Body of pancreas (tissue), 4 donors: ENCODE results near the gene CYP46A1. TPM values are rescaled to one million over a fixed set of nuclear protein-coding genes. Genes with fewer than 3 reads are reported as not detected.

Source experiments
- ATAC-seq: fragments of 150-250 bp; one replicate; pipeline ENCODE4 v1.9.1; 2016
- DNase-seq, 4 donors: peaks; one replicate each; pipeline ENCODE4 v3.0.0-alpha.2; 2019
- H3K27ac ChIP-seq, 4 donors: fragments of 200-600 bp; sonication (generic); 1 replicate in 3 of 4; 2 replicates in 1 of 4; pipeline versions ENCODE4 v1.5.1 to v1.6.1; 2016 to 2019; ENCODE audit warnings: mild to moderate bottlenecking in 1 of 4, mixed read lengths in 1 of 4, moderate library complexity in 1 of 4
- H3K27me3 ChIP-seq, 2 donors: fragments of 200-600 bp; sonication (generic); one replicate each; pipeline ENCODE4 v1.6.0; 2016; ENCODE audit warnings: mild to moderate bottlenecking in 1 of 2
- H3K36me3 ChIP-seq, 2 donors: fragments of 200-600 bp; sonication (generic); replicated peaks in 1 of 2; 2 replicates each; pipeline ENCODE4 v1.5.1; 2016; ENCODE audit warnings: low read depth in 2 of 2; ENCODE audit not compliant: insufficient read depth in 1 of 2
- H3K4me1 ChIP-seq: fragments of 200-600 bp; sonication (generic); one replicate; pipeline ENCODE4 v1.6.0; 2016
- H3K4me3 ChIP-seq, 2 donors: fragments of 200-600 bp; sonication (generic); 1 replicate in 1 of 2; 2 replicates in 1 of 2; pipeline ENCODE4 v1.5.1; 2016 to 2019
- H3K9me3 ChIP-seq, 3 donors: fragments of 200-600 bp; sonication (generic); 1 replicate in 2 of 3; 2 replicates in 1 of 3; pipeline ENCODE4 v1.5.1; 2016
- CTCF ChIP-seq, 7 experiments: fragments of 450-650 bp in 4 of 7; fragments of 200-600 bp in 3 of 7; sonication (generic) in 3 of 7; IDR thresholded peaks; one replicate each; pipeline ENCODE4 v1.5.1; 2016 to 2019; ENCODE audit warnings: antibody characterized with exemption in 7 of 7
- POLR2A ChIP-seq, 3 donors: fragments of 450-650 bp; IDR thresholded peaks; one replicate each; pipeline ENCODE4 v1.6.1; 2016; ENCODE audit warnings: antibody characterized with exemption in 3 of 3, mild to moderate bottlenecking in 2 of 3
- WGBS, 2 donors: methylation state at CpG; one replicate each; pipeline ENCODE4 v1.1.5; 2017; 5-methylcytosine and 5-hydroxymethylcytosine counted together
- intact Hi-C: fragments of 100-400 bp; cut with DNase I; formaldehyde crosslinking; loops from one replicate; pipeline ENCODE4 v1.15.1; 2023
- total RNA-seq, 2 donors: library from RNA; depleted of rRNA; stranded (reverse); fragments of >200 nt; gene quantifications; one replicate each; pipeline ENCODE4 v1.1.0, GENCODE V29; 2016

CYP46A1 gene
- total RNA-seq, 2 donors from 2014 or later: 1.3 to 4.9 TPM

- ATAC-seq: no peak
- TF ChIP-seq POLR2A (IDR thresholded peaks at IDR 0.05) (no peak), CTCF (IDR thresholded peaks at IDR 0.05) (no peak)
- Histone ChIP-seq H3K9me3 (no peaks in the 10 kb centered on the region), H3K36me3 (no peaks in the 10 kb centered on the region), H3K4me3 (no peak overlapping the region), H3K27ac (no peak overlapping the region), H3K27me3 (no peaks in the 10 kb centered on the region), H3K4me1 (peaks cover 35% of the 10 kb centered on the region)
- DNase-seq: no peak
- WGBS, 2 donors: 73 to 74% methylated on average over 9 of the region's 9 CpGs
- intact Hi-C loops: no loop called here
These were observed 64.4 kb downstream of the CYP46A1 start for GRCh38 chr14:99748529-99748928.

GRCh38 chr14:99749142-99749541, 65.0 kb downstream of the CYP46A1 start:
- intact Hi-C loops: no loop called here
- peak overlapping the region in 1 of 4 donors; percentile 15 for H3K27ac ChIP-seq

GRCh38 chr14:99749763-99750715, 65.9 kb downstream of the CYP46A1 start:
- peak in 3 of 4 donors; percentile 38 to 55 (median 53) for DNase-seq
- 43 to 60% methylated on average over 6 to 23 of the region's 23 CpGs for WGBS, 2 donors
- TF ChIP-seq POLR2A (IDR thresholded peaks at IDR 0.05) (no peak), CTCF (IDR thresholded peaks at IDR 0.05) (no peak)

More at GRCh38 chr14:99749142-99749541, 65.0 kb downstream of the CYP46A1 start:
- WGBS, 2 donors: 69 to 88% methylated on average over 13 of the region's 13 CpGs
- peaks cover 36% of the 10 kb centered on the region for H3K4me1 ChIP-seq
- no peak for DNase-seq
- TF ChIP-seq POLR2A (IDR thresholded peaks at IDR 0.05) (no peak), CTCF (IDR thresholded peaks at IDR 0.05) (no peak)
- no peaks in the 10 kb centered on the region for H3K27me3 ChIP-seq
- ATAC-seq: no peak
- no peak overlapping the region for H3K4me3 ChIP-seq
- H3K9me3 ChIP-seq: no peaks in the 10 kb centered on the region
- no peaks in the 10 kb centered on the region for H3K36me3 ChIP-seq

GRCh38 chr14:99750746-99751450, 66.8 kb downstream of the CYP46A1 start:
- 66 to 70% methylated on average over 9 to 11 of the region's 11 CpGs for WGBS, 2 donors
- Histone ChIP-seq H3K27ac (no peak overlapping the region), H3K27me3 (no peaks in the 10 kb centered on the region), H3K9me3 (no peaks in the 10 kb centered on the region), H3K36me3 (no peaks in the 10 kb centered on the region), H3K4me3 (no peak overlapping the region), H3K4me1 (peaks cover 49% of the 10 kb centered on the region)
- no peak for TF ChIP-seq CTCF (IDR thresholded peaks at IDR 0.05)
- ATAC-seq: no peak
- intact Hi-C loops: no loop called here
- no peak for DNase-seq

More at GRCh38 chr14:99749763-99750715, 65.9 kb downstream of the CYP46A1 start:
- ATAC-seq: no peak
- Histone ChIP-seq H3K27me3 (no peaks in the 10 kb centered on the region), H3K27ac (peak overlapping the region in 1 of 4 donors; percentile 15), H3K4me1 (peaks cover 43% of the 10 kb centered on the region), H3K9me3 (no peaks in the 10 kb centered on the region), H3K4me3 (no peak overlapping the region), H3K36me3 (no peaks in the 10 kb centered on the region)
- intact Hi-C loops: no loop called here
